GM19372 (cell line): ENCODE measurements around the gene EEF1AKMT4.
A peak's percentile ranks its signal among the peaks of the same experiment; 100 is the strongest.

Source experiments
- ATAC-seq: cut with Tn5 transposase; IDR thresholded peaks from one replicate; pipeline ENCODE4 v1.9.1; 2021; ENCODE audit warnings: mild to moderate bottlenecking, low read depth, moderate library complexity; ENCODE audit not compliant: unreplicated experiment

The EEF1AKMT4 gene

DNA sequence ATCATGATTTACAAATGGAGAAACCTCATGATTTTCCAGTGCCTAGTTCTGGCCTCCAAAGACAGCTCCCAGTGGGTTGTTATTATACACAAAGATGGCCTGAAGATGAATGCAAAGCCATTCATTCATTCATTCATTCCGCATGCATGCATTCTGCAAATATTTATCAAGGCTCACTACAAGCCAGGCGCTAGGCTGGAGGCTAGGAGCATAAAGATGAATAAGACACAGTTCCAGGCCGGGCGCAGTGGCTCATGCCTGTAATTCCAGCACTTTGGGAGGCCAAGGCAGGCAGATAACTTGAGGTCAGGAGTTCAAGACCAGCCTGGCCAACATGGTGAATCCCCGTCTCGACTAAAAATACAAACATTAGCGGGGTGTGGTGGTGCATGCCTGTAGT, 47.1 kb downstream of the EEF1AKMT4 start:
- no peak for ATAC-seq

DNA sequence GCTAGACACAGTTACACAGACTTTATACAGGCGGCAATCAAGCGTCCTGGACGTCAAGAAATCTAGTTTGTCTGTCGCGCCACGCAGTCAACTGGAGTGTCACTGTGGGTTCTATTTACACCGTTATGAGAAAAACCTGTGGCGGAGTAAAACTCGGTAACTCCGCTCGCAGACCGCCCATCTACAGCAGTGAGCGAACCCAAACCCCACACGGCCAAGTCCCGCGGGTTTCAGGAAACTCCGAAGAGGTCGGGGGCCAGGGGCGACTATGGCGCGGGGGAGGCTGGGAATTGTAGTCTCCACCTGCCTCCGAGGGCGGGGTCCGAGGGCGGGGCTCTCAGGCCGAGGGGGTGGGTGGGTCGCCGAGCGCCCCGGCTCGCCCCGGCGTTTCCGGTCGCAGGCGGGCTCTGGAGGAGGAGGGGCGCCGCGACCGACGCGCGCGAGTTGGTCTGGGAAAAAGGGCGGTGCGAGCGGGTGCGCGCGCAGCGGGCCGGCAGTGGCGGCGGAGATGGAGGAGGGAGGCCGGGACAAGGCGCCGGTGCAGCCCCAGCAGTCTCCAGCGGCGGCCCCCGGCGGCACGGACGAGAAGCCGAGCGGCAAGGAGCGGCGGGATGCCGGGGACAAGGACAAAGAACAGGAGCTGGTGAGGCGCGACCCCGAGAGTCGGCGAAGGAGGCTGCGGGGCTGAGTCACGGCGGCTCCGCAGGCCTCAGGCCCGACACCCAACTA, 49.5 kb downstream of the EEF1AKMT4 start, which contains the start of gene PSMD2:
Gene PSMD2, plus strand, starts transcription at position 483 of the 729 bp plus-strand sequence. Its CDS starts 26 bp downstream, at position 509.
- peak; percentile 92 for ATAC-seq

DNA sequence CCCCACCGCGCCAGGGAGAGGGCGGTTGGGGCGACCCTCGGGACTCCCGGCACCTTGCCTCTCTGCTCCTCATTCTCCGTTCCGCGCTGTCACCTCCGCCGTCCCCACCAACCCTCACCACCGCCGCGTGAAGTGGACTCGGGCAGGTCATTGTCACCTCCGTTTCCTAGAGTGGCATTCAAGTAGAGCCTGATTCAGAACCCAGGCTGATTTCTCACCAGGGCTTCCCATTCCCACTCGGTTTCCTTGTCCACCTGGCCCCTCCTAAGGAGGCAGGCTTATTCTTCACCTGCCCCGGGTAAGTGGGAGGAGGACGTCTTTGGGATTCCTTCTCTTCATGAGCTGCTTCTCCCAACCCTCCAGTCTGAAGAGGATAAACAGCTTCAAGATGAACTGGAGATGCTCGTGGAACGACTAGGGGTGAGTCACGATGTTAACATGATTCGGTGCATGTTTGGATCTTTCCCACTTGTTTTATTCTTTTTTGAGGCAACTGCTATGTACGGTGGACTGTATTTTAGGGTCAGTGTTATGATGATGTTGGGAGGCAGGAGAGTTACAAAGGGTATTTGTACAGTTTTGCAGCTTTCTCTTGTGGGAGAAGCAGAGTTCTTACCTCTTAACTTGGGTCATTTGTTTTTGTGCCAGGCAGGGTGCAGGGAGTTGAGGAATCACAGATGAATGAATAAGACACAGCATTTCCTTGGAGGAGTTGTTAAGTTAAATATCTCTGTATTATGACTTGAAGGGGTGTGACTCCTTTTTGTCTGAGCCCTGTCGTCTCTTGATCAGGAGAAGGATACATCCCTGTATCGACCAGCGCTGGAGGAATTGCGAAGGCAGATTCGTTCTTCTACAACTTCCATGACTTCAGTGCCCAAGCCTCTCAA, 50.3 kb downstream of the EEF1AKMT4 start:
- ATAC-seq: no peak

DNA sequence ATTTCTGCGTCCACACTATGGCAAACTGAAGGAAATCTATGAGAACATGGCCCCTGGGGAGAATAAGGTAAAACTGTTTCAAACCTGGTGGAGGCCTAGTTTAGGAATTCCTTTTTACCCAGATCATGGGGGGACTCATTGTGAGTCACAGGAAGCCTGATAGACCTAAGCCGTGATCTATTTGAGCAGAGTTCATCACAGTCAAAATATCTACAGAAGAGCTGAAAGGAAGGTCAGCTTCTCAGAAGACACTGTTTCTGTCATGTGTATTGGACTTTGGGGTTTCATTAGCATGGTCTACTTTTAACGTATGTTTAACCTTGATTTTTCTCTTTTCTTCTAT, 50.9 kb downstream of the EEF1AKMT4 start:
- ATAC-seq: no peak

DNA sequence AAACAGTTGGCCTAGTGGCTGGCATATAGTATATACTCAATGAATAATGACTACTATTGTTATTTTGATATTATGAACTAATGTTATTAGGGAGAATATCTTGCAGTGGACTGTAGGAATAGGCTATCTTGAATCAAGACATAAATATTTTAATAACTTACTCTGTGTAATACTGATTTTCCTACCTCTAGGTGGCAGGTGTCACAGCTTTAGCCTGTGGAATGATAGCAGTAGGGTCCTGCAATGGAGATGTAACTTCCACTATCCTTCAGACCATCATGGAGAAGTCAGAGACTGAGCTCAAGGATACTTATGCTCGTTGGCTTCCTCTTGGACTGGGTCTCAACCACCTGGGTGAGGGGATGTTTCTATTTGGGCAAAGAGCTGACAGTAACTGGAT, 56.1 kb downstream of the EEF1AKMT4 start:
- ATAC-seq: no peak

DNA sequence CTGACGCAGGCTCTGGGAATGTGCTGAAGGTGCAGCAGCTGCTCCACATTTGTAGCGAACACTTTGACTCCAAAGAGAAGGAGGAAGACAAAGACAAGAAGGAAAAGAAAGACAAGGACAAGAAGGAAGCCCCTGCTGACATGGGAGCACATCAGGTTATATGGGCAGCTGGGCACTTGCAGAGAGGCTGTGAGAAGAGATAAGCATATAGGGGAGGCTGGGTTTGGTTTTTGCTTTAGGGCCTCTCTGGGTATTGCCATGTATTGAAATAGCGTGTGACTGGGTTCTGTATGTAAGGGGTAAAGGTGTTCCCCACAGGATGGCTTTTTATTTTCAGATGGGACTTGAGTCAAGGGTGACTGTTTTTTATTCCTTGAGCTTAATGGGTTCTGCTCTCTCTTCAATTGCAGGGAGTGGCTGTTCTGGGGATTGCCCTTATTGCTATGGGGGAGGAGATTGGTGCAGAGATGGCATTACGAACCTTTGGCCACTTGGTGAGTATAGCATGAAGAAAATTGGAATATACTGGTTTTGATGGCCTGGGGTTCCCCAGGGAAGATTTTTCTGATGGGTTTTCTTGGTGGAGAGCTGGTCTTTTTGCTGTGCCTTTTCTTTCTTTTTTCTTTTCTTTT, 57.0 kb downstream of the EEF1AKMT4 start:
- ATAC-seq: no peak

DNA sequence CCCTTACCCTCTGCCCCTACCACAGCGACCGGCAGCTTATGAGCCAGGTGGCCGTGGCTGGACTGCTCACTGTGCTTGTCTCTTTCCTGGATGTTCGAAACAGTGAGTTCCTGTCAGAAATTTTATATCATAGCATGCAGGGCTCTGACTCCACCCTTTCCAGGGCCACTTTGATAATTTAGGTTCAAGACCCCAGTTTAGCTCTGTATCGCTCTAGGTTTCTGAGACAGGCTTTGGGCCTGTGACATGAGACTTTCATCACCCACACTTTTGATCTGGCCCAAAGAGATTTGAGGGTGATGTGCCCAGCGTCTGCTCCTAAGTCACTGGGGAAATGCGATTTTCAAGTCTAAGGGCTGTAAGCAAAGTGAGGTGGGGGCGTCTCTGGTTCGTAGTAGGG, 58.4 kb downstream of the EEF1AKMT4 start:
- no peak for ATAC-seq
